Liver (tissue), 9 donors: Measurements from ENCODE around the gene KATNB1. TPM values are rescaled to one million over a fixed set of nuclear protein-coding genes. Genes with fewer than 3 reads are reported as not detected.

ENCODE experiments used
- DNase-seq: peaks from one replicate; pipeline ENCODE4 v3.0.0-alpha.2; 2017; ENCODE audit warnings: low spot score
- H3K27ac ChIP-seq, 2 donors: one replicate each; pipeline ENCODE4 v1.7.0; 2013; ENCODE audit warnings: inconsistent platforms in 2 of 2, low read length in 2 of 2, control low read depth in 1 of 2, low read depth in 1 of 2, mild to moderate bottlenecking in 1 of 2
- H3K27me3 ChIP-seq, 4 donors: one replicate each; pipeline versions ENCODE4 v1.6.1 to v1.7.0; 2013; ENCODE audit warnings: low read length in 3 of 4, inconsistent platforms in 1 of 4, mild to moderate bottlenecking in 1 of 4, moderate library complexity in 1 of 4; ENCODE audit not compliant: control insufficient read depth in 4 of 4, insufficient read depth in 4 of 4
- H3K36me3 ChIP-seq, 4 donors: one replicate each; pipeline versions ENCODE4 v1.6.1 to v1.7.0; 2013; ENCODE audit warnings: low read length in 3 of 4, mild to moderate bottlenecking in 3 of 4, low read depth in 1 of 4, moderate library complexity in 1 of 4; ENCODE audit not compliant: control insufficient read depth in 4 of 4, insufficient read depth in 3 of 4
- H3K4me1 ChIP-seq, 4 donors: one replicate each; pipeline versions ENCODE4 v1.6.1 to v1.7.0; 2013; ENCODE audit warnings: low read length in 3 of 4, mild to moderate bottlenecking in 3 of 4, moderate library complexity in 1 of 4; ENCODE audit not compliant: control insufficient read depth in 4 of 4, insufficient read depth in 4 of 4
- H3K4me3 ChIP-seq, 3 donors: one replicate each; pipeline versions ENCODE4 v1.6.1 to v1.7.0; 2013; ENCODE audit warnings: low read length in 3 of 3, control low read depth in 1 of 3, low read depth in 1 of 3, mild to moderate bottlenecking in 1 of 3
- H3K9ac ChIP-seq, 2 donors: one replicate each; pipeline ENCODE4 v1.7.0; 2013; ENCODE audit warnings: low read length in 2 of 2, mild to moderate bottlenecking in 2 of 2, moderate library complexity in 2 of 2, control low read depth in 1 of 2, low read depth in 1 of 2
- H3K9me3 ChIP-seq, 4 donors: one replicate each; pipeline versions ENCODE4 v1.6.1 to v1.7.0; 2013; ENCODE audit warnings: low read length in 3 of 4; ENCODE audit not compliant: control insufficient read depth in 4 of 4
- EGR1 ChIP-seq, 2 donors: IDR thresholded peaks; 2 replicates each; pipeline ENCODE4 v1.6.1; 2016 to 2018; ENCODE audit warnings: antibody characterized with exemption in 2 of 2, low read depth in 2 of 2
- FOXA1 ChIP-seq: IDR thresholded peaks from 2 replicates; pipeline ENCODE4 v1.6.1; 2016; ENCODE audit warnings: antibody characterized with exemption
- FOXA2 ChIP-seq: IDR thresholded peaks from 2 replicates; pipeline ENCODE4 v1.6.1; 2016; ENCODE audit warnings: antibody characterized with exemption
- GABPA ChIP-seq, 2 donors: IDR thresholded peaks in 1 of 2; conservative IDR thresholded peaks in 1 of 2; 2 replicates each; pipeline ENCODE4 v1.6.1; 2016; ENCODE audit warnings: antibody characterized with exemption in 2 of 2, mild to moderate bottlenecking in 1 of 2, moderate library complexity in 1 of 2
- HNF4A ChIP-seq, 2 donors: conservative IDR thresholded peaks; 2 replicates each; pipeline ENCODE4 v1.6.1; 2016; ENCODE audit warnings: antibody characterized with exemption in 2 of 2, mild to moderate bottlenecking in 2 of 2
- HNF4G ChIP-seq: IDR thresholded peaks from 2 replicates; pipeline ENCODE4 v1.6.1; 2016; ENCODE audit warnings: antibody characterized with exemption
- JUND ChIP-seq, 2 donors: IDR thresholded peaks; 2 replicates each; pipeline ENCODE4 v1.6.1; 2016; ENCODE audit warnings: antibody characterized with exemption in 2 of 2
- NR2F2 ChIP-seq: IDR thresholded peaks from 2 replicates; pipeline ENCODE4 v1.6.1; 2016; ENCODE audit warnings: antibody characterized with exemption
- RAD21 ChIP-seq, 2 donors: IDR thresholded peaks; 2 replicates each; pipeline ENCODE4 v1.6.1; 2016; ENCODE audit warnings: antibody characterized with exemption in 2 of 2, mild to moderate bottlenecking in 2 of 2
- RXRA ChIP-seq, 2 donors: IDR thresholded peaks; 2 replicates each; pipeline ENCODE4 v1.6.1; 2017 to 2018; ENCODE audit warnings: antibody characterized with exemption in 2 of 2, mild to moderate bottlenecking in 1 of 2
- SP1 ChIP-seq: IDR thresholded peaks from 2 replicates; pipeline ENCODE4 v1.6.1; 2018; ENCODE audit warnings: antibody characterized with exemption, mild to moderate bottlenecking
- TAF1 ChIP-seq: conservative IDR thresholded peaks from 2 replicates; pipeline ENCODE4 v1.6.1; 2016; ENCODE audit warnings: antibody characterized with exemption, mild to moderate bottlenecking
- YY1 ChIP-seq: IDR thresholded peaks from 2 replicates; pipeline ENCODE4 v1.6.1; 2016; ENCODE audit warnings: antibody characterized with exemption, mild to moderate bottlenecking
- WGBS: extraction: QIAGEN DNeasy Blood & Tissue Kit; methylation state at CpG from one replicate; pipeline ENCODE4 v1.1.7; 2013; 5-methylcytosine and 5-hydroxymethylcytosine counted together
- polyA plus RNA-seq, 2 donors: library from polyadenylated mRNA; stranded (reverse) in 1 of 2; unstranded in 1 of 2; fragments of 200-250 nt in 1 of 2; fragments of >200 nt in 1 of 2; fragmentation: Nextera tagmentation in 1 of 2; extraction: Ambion mirVana in 1 of 2; gene quantifications; one replicate each; pipeline versions ENCODE4 v1.2.1 to v1.2.3, GENCODE V29; 2013 to 2015
- total RNA-seq, 2 donors: library from RNA; depleted of rRNA; stranded (reverse); fragments of >200 nt; gene quantifications; one replicate each; pipeline ENCODE4 v1.2.3, GENCODE V29; 2014
- TF ChIP-seq, protein P1 (sequence below): IDR thresholded peaks from 2 replicates; pipeline ENCODE4 v1.6.1; 2016; ENCODE audit warnings: antibody characterized with exemption
- TF ChIP-seq, protein P2 (sequence below): IDR thresholded peaks from 2 replicates; pipeline ENCODE4 v1.6.1; 2016; ENCODE audit warnings: antibody characterized with exemption
- TF ChIP-seq, protein P3 (sequence below): IDR thresholded peaks from 2 replicates; pipeline ENCODE4 v1.6.1; 2016; ENCODE audit warnings: antibody characterized with exemption, mild to moderate bottlenecking
- TF ChIP-seq, protein P4 (sequence below): fragments of 150-350 bp; IDR thresholded peaks from 2 replicates; pipeline ENCODE4 v1.5.1; 2017; ENCODE audit warnings: improper control_type of control experiment, low read depth, low read length; ENCODE audit not compliant: missing input control
- TF ChIP-seq, protein P5 (sequence below): IDR thresholded peaks from 2 replicates; pipeline ENCODE4 v1.6.1; 2016; ENCODE audit warnings: antibody characterized with exemption
- donor health status: healthy.
- donor health status: healthy.
- donor health status: healthy.
- donor health status: healthy.
- donor health status: healthy.

Gene KATNB1
- total and polyA plus RNA-seq, 4 donors: 4.5 to 16.4 (median 7.5) TPM

DNA sequence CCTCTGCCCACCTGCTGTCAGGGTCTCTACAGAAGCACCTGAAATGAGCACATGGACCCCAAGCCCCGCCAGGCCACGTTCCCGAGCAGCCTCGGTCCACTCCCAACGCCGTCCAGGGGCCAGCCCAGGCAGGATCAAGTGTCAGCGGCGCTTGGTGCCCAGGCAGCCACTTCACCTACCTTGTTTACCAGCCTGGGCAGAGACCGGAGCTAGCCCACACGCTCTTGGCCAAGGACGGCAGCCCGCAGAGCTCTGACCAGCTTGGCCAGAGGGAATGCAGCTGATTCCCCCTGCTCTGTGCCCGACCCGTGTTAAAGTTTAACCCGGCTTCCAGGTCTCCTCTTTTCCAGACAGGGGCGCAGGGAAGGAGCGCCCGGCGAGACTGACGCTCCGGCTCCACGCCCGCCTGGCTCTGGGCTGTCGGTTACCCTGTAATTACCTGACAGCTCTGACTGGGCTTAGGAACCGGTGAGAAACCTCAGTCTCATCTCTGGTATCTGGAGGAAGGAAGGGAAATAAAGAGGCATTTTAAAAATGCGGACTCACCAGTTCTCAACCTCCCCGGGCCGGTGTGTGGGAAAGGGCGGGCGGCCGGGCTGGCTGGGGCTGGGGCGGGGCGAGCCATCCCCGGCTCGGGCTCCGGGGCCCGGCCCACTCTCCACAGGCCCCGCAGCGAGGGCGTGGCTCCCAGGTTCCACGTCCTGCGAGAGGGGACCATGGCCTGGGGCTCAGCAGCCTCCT is 62.1 kb downstream of the KATNB1 start:
- H3K4me3 ChIP-seq: peak overlapping the region; percentile 52 to 59 (median 59)
- WGBS: 21% methylated on average over 42 of the region's 42 CpGs
- peaks cover 29 to 69% (median 58%) of the 10 kb centered on the region in 4 donors for H3K4me1 ChIP-seq
- peak overlapping the region; percentile 45 to 53 for H3K9ac ChIP-seq
- peak; percentile 61 for DNase-seq
- TF ChIP-seq TAF1: peak; percentile 92
- TF ChIP-seq, protein P1, sequence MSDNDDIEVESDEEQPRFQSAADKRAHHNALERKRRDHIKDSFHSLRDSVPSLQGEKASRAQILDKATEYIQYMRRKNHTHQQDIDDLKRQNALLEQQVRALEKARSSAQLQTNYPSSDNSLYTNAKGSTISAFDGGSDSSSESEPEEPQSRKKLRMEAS: peak; percentile 90
- TF ChIP-seq, protein P2, sequence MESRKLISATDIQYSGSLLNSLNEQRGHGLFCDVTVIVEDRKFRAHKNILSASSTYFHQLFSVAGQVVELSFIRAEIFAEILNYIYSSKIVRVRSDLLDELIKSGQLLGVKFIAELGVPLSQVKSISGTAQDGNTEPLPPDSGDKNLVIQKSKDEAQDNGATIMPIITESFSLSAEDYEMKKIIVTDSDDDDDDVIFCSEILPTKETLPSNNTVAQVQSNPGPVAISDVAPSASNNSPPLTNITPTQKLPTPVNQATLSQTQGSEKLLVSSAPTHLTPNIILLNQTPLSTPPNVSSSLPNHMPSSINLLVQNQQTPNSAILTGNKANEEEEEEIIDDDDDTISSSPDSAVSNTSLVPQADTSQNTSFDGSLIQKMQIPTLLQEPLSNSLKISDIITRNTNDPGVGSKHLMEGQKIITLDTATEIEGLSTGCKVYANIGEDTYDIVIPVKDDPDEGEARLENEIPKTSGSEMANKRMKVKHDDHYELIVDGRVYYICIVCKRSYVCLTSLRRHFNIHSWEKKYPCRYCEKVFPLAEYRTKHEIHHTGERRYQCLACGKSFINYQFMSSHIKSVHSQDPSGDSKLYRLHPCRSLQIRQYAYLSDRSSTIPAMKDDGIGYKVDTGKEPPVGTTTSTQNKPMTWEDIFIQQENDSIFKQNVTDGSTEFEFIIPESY: peak; percentile 59
- no peak for TF ChIP-seq NR2F2
- peak; percentile 64 for TF ChIP-seq FOXA1
- TF ChIP-seq, protein P3, sequence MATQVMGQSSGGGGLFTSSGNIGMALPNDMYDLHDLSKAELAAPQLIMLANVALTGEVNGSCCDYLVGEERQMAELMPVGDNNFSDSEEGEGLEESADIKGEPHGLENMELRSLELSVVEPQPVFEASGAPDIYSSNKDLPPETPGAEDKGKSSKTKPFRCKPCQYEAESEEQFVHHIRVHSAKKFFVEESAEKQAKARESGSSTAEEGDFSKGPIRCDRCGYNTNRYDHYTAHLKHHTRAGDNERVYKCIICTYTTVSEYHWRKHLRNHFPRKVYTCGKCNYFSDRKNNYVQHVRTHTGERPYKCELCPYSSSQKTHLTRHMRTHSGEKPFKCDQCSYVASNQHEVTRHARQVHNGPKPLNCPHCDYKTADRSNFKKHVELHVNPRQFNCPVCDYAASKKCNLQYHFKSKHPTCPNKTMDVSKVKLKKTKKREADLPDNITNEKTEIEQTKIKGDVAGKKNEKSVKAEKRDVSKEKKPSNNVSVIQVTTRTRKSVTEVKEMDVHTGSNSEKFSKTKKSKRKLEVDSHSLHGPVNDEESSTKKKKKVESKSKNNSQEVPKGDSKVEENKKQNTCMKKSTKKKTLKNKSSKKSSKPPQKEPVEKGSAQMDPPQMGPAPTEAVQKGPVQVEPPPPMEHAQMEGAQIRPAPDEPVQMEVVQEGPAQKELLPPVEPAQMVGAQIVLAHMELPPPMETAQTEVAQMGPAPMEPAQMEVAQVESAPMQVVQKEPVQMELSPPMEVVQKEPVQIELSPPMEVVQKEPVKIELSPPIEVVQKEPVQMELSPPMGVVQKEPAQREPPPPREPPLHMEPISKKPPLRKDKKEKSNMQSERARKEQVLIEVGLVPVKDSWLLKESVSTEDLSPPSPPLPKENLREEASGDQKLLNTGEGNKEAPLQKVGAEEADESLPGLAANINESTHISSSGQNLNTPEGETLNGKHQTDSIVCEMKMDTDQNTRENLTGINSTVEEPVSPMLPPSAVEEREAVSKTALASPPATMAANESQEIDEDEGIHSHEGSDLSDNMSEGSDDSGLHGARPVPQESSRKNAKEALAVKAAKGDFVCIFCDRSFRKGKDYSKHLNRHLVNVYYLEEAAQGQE: peak; percentile 84
- TF ChIP-seq RXRA (IDR thresholded peaks at IDR 0.05): peak; percentile 79 to 88
- TF ChIP-seq, protein P4, sequence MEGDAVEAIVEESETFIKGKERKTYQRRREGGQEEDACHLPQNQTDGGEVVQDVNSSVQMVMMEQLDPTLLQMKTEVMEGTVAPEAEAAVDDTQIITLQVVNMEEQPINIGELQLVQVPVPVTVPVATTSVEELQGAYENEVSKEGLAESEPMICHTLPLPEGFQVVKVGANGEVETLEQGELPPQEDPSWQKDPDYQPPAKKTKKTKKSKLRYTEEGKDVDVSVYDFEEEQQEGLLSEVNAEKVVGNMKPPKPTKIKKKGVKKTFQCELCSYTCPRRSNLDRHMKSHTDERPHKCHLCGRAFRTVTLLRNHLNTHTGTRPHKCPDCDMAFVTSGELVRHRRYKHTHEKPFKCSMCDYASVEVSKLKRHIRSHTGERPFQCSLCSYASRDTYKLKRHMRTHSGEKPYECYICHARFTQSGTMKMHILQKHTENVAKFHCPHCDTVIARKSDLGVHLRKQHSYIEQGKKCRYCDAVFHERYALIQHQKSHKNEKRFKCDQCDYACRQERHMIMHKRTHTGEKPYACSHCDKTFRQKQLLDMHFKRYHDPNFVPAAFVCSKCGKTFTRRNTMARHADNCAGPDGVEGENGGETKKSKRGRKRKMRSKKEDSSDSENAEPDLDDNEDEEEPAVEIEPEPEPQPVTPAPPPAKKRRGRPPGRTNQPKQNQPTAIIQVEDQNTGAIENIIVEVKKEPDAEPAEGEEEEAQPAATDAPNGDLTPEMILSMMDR: no peak
- TF ChIP-seq HNF4A (conservative IDR thresholded peaks at IDR 0.05): peak; percentile 64 to 79
- TF ChIP-seq RAD21 (IDR thresholded peaks at IDR 0.05): peak; percentile 44 to 63
- TF ChIP-seq, protein P5, sequence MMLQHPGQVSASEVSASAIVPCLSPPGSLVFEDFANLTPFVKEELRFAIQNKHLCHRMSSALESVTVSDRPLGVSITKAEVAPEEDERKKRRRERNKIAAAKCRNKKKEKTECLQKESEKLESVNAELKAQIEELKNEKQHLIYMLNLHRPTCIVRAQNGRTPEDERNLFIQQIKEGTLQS: no peak
- no peak for TF ChIP-seq HNF4G
- peak; percentile 77 for TF ChIP-seq FOXA2
- peak in 1 of 2 donors; percentile 57 for TF ChIP-seq JUND (IDR thresholded peaks at IDR 0.05)
- TF ChIP-seq GABPA (IDR thresholded peaks at IDR 0.05 in 1 of 2, conservative IDR thresholded peaks at IDR 0.05 in 1 of 2): no peak
- peak in 1 of 2 donors; percentile 26 for TF ChIP-seq EGR1 (IDR thresholded peaks at IDR 0.05; ENCODE audit: low read depth in 2 of 2)
- peak; percentile 79 for TF ChIP-seq YY1
- peak; percentile 89 for TF ChIP-seq SP1
- H3K27me3 ChIP-seq: no peaks in the 10 kb centered on the region
- H3K36me3 ChIP-seq: peaks cover 0 to 11% (median 8%) of the 10 kb centered on the region in 4 donors
- no peaks in the 10 kb centered on the region for H3K9me3 ChIP-seq
- H3K27ac ChIP-seq: peak overlapping the region; percentile 93 to 96
